GDM1 (cell line): ENCODE results near the gene PSAP.
"Not testable (repeated sequence)": the region's sequence is repeated elsewhere in the genome, so short reads cannot be mapped to it uniquely, and the experiment has no call there.

Experiments
- DNase-seq: peaks from one replicate; lab custom pipeline; 2025; lab: John Stamatoyannopoulos, UW

The PSAP gene

DNA sequence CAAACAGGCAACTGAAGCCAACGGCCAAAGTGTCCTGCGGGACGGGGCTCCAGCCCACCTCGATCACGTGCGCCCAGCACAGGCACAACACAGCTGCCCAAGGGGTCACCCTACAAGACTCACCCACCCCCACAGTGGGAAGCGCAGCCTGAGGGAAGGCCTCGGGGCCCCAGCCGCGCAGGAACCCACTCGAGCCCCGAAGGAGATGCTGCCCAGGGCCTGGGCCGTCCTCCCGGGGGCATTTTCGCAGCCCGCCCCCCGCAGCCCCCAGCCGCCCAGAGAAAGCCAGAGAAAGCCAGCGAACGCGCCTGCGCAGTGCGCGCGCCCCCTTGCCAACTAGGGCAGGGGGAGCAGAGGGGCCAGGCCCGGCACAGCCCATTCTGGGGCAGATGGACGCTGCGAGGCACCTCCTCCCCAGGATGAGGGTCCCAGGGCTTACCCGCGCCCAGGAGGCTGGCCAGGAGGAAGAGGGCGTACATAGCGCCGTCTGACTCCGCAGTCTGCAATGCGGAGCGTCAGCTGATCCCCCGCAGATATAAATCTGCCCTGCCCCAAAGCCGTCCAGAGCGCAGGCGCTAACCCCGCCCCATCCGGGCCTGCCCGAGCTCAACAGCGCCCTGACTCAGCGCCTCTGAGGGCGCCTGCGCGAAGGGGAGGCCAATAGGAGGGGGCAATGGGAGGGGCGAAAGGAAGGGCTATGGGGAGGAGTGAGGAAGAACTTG lies at the start of gene PSAP:
PSAP (minus strand) TSS at position 509 of the 722 bp plus-strand sequence; CDS start at position 479, 30 bp downstream.
- DNase-seq, result peak; percentile 96

DNA sequence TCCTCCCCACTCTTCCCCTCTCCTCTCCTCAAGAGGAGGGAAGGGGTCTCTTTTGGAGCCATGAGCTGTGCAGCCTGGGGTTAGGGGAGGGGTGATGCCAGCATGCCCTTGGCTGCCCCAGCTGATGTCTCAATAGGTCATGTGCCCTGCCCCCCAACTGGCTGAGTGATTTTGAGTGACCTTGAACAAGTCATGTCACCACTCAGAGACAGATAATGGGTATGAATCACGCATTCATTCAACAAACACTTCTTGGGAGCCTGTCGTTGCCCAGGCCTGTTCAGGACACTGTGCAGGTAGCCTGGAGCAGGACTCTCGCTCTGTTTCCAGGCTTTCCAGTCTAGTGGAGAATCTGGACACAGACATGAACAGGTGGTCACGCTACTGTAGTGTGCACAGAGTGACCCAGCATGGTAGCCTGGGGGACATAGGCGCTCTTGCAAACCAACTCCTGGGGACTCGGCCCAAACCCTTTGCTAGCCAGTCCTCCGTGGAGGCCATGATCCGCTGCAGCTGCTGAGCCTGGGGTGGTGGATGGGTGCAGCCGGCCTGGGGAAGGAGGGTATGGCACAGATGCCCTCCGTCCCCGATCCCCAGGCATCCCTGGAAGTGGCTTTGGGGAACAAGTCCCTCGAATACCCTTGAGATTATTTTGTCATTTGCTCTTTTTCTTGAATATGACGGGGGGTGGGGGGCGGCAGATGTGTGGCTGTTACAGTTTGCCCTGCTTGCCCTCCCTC lies 49.6 kb upstream of the PSAP start:
- no peak for DNase-seq

DNA sequence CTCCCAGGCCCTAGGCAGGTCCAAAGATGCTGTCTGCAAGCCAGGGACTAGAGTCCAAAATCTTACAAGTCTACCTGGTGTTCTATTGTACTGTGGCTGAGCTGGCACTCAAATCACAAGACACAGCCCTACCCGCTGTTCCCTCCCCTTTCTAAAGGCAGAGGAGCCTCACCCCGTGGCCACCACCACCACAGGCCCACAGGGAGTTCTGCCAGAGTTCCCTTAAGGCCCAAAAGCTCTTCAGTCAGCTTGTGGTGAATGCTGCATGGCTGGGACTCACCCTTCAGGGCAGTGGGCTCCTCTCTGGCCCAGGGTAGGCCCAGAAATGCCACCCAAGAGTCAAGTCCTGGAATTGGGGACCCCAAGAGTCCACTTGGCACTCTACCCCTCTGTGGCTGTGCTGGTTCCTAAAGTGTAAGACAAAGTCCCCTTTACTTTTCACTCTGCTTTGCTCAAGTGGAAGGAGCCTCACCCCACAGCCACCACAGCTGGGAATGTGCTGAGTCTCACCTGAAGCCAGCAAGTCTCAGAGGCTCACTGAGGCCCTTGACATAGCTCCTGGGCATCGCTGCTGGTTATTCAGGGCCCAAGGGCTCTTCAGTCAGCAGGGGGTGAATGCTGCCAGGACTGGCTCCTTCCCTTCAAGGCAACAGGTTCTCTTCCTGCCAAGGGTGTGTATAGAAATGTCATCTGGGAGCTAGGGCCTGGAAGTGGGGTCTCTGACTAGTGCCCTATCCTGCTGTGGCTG lies 48.8 kb upstream of the PSAP start:
- DNase-seq, result no peak

DNA sequence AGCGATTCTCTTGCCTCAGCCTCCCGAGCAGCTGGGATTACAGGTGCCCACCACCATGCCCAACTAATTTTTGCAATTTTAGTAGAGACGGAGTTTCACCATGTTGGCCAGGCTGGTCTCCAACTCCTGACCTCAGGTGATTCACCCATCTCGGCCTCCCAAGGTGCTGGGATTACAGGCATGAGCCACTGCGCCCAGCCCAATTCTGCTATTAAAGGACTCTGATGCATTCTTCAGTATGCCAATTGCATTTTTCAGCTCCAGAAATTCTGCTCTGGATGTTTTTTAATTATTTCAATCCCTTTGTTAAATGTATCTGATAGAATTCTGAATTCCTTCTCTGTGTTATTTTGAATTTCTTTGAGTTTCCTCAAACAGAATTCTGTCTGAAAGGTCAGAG lies 47.3 kb upstream of the PSAP start:
- DNase-seq, result not testable (repeated sequence)

DNA sequence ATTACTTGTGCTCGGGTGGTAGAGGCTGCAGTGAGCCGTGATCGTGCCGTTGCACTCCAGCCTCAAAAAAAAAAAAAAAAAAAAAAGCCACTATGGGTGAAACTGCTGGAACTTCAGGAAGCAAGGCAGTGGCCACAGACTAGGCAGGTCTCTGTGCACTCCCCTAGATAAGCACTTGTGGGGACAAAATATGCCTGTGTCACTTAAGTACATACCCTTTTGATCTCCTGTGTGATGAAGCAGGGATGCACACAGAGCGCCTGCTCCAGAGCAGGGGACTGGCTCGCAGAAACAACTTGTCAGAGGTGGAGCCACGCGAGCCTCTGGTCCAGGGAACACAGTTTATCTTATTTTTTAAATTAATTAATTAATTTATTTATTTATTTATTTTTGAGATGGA lies 42.9 kb upstream of the PSAP start:
- peak; percentile 77 for DNase-seq

DNA sequence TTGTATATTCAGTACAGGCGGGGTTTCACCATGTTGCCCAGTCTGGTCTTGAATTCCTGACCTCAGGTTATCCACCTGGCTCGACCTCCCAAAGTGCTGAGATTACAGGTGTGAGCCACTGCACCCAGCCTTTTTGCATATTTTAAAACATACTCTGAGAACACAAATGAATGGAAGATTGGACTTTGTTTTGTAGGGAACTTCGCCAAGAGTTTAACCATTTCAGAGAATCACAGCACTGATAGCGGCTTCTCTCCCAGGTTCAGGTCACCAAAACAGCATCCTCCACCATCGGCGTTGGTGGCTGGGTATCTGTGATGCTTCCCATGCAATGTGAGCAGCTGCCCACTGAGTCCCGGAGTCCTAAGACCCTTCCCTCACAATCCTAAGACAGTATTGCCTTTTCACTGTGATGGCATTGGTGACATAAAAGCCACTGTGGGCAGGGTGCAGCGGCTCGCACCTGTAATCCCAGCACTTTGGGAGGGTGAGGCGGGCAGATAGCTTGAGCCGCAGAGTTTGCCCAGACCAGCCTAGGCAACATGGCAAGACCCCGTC lies 42.3 kb upstream of the PSAP start:
- no peak for DNase-seq

DNA sequence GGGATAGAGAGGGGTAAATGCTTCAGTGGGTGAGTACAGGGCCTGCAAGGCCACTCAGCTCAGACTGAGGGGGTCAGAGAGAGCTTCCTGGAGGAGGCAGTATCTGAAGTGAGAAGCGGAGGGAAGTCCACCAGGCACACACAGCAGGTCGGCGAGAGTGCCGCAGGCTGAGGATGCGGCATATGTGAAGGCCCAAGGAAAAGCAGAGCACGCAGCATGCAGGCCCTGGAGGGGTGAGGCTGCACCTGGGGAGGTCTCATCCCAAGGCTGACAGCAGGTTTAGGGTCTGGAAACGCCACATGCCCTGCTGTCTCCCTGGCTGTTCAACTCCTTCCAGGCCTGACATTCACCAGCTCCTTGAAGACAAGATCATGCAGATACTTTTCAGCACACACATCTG lies 40.4 kb upstream of the PSAP start:
- DNase-seq, result no peak

DNA sequence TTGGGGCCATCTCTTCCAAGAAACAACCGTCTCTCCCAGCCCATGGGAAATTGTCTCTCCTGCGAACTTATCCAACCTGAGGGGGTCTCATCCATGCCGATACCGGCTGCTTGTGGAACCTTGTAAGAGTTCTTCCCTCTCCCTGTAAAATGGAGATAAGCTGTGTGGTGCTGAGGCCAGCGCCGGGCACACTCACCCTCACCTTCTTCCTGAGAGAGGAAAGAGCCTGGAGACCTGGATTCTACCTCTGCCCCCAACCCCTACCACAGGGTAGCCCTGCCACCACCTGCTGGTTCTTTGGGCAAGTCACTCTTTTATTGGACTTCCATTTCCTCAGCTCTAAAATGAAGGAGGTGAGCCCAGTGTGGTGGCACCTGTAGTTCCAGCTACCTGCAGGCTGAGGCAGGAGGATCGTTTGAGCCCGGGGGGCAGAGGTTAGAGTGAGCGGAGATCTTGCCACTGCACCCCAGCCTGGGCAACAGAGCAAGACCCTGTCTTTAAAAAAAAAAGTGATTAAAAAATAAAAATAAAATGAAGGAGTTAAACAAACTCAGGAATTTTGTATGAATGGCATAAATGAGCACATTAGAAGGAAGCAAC lies 38.4 kb upstream of the PSAP start:
- DNase-seq, result no peak

DNA sequence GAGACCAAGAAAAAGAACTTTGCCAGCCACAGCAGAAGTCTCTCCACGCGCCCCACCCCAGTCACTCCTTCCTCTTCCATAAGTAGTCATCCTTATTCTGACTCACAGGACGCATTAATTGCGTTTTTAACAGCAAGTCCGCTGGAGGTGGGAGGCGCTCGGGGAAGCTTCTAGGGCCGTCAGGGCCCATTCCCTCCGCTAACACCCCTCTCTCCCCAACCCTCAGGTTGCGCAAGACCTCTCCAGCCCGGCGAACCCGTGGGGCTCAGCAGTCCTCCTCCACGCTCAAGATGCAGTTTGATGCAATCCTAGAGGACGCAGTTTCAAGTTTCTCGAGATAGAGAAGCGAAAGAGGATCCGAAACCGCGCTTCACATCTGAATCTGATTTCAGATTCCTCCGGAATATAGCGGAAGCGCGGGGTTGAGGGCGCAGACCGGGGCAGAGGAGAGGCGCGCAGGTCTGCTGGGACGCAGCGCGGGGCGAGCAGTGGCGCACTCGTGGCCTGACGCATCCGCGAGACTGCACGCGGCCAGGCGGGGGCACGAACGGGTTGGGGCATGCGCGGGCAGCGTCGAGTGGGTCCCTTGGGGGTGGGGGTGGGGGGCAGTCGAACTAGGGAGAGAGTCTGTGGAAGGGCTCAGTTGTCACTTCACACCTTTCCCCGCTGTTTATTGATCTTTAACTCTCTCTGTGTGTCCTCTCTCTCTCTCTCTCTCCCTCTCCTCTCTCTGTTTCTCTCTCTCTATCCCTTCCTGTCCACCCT lies 37.8 kb upstream of the PSAP start:
- peak; percentile 58 for DNase-seq

DNA sequence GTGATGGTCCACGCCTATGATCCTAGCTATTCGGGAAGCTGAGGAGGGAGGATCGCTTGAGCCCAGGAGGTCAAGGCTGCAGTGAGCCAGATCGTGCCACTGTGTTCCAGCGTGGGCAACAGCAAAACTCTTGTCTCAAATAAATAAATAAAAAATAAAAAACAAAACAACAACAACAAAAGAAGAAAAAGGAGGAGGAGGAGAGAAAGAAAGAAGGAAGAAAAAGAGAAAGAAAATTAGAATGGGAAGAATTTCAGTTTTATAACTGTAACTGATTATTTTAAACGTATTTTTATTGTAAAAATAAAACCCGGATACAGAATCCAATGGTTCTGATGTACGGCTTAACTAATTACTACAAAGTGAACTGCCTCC lies 37.2 kb upstream of the PSAP start:
- no peak for DNase-seq

DNA sequence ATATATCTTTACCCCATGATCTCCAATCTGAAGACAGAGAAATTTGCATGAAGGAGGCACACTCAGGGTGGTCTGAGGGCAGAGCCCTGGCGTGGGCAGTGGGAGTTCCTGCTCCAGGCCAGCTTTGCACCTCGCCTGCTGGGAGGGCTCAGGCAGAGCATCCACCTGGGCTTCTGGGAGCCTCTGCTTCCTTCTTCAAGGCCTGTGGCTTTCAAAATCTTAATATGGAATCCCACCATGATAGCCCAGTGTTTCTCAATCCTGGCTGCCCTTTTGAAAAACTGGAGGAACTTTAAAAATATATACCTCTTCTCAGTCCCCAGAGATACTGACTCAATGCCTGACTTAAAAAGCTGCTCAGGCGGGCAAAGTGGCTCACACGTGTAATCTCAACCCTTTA lies 36.7 kb upstream of the PSAP start:
- no peak for DNase-seq

DNA sequence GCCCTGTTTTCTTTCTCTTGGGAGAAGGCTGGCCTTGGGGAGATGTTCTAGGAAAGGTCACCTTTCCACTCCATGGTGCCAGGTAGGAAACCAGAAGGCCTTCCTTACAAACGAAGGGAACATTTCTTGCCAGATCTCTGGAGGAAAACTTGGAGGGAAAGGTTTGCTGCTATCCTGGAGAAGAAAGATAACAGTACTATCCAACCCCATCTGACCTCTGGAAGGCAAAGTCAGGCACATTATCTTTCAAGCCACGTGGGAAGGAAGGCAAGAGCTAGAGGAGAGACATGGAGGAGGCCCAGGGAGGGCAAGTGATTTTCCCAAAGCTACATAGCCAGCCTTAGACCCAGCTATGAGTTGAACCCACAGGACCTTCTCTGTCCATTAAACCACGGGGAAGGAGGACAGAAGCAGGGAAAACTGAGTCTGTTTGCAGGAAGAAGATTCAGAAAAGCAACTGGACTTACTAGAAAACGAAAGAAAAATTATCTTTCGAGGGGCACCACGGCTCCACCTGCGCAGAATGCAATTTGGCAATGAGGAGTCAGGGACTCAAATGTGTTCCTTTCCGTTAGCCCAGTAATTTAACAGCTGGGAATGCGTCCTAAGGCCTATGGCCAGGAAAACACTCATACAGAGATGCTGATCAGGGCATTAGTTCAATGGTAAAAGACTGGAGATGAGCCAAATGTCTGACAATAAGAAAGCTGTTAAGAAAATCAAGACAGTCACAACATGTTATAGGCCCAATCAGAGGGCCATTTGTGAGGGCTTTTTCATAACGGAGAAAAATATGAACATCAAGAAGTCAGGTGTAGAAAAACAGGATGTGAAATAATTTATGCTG lies 32.0 kb upstream of the PSAP start:
- DNase-seq, result no peak

DNA sequence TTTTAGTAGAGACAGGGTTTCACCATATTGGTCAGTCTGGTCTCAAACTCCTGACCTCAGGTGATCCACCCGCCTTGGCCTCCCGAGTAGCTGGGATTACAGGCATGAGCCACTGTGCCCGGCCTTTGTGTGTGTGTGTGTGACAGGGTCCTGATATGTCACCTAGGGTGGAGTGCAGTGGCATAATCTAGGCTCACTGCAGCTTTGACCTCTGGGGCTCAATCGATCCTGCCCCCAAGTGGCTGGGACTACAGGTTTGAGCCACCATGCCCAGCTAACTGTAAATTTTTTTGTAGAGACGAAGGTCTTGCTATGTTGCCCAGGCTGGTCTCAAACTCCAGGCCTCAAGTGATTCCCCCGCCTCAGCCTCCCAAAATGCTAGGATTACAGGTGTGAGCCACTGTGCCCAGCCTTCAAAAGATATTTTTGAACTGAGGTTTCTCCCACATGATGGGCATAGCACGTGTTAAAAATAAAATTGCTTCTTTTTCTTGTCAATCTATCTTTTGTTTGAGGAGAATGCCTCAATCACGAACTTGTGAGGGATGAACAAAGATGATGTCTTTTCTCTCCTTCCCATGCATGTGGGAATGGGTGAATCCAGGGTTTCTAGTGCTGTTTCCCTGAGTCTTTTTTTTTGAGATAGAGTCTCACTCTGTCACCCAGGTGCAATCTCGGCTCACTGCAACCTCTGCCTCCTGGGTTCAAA lies 30.8 kb upstream of the PSAP start:
- DNase-seq, result no peak

DNA sequence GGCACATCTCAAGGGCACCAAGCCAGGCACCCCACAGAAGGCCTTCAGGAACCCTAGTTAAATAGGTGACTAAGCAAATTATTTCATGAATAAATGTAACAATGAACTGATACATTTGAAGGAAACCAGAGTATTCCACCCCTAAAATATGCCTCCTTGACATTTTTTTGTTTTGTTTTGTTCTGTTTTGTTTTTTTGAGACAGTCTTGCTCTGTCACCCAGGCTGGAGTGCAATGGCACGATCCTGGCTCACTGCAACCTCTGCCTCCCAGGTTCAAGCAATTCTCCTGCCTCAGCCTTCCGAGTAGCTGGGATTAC lies 30.2 kb upstream of the PSAP start:
- DNase-seq, result not testable (repeated sequence)

DNA sequence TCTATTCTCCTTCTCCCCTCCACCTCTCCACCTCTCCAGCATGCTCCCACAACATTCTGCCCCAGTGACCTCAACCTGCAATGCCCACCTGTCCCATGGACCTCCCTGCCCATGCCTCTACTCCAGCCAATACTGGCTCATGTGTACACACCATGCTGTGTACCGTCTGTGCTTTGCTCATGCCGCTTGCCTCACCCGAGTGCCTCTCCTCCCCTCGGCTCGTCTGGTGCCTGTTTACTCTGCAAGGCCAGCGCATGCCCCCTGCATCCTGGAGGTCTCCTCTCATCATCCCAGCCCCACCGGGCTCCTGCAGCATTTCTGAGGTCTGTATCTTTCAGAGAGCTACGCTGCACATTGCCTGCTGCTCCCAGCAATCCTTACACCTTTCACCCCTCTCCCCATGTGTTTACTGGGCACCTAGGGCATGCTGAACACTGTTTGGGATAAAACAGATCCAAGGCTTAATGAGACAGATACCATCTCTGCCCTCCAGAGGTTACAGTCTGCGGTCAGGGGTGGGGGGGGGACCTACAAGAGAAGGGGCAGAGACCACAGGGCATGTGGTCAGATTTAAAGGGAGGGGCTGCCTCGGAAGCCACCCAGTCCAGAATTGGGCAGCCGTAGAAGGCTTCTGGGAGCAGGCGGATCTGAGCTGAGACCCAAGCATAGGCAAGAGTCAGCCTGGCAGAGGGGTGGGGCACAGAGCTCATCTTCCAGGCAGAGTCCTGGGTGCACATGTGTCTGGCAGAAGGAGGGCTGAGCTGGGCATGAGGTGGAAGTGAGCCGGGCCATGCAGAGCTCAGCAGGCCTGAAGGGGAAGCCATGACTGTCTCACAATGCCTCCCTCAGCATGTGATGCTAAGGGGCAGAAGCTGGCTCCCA lies 29.6 kb upstream of the PSAP start:
- DNase-seq, result no peak

DNA sequence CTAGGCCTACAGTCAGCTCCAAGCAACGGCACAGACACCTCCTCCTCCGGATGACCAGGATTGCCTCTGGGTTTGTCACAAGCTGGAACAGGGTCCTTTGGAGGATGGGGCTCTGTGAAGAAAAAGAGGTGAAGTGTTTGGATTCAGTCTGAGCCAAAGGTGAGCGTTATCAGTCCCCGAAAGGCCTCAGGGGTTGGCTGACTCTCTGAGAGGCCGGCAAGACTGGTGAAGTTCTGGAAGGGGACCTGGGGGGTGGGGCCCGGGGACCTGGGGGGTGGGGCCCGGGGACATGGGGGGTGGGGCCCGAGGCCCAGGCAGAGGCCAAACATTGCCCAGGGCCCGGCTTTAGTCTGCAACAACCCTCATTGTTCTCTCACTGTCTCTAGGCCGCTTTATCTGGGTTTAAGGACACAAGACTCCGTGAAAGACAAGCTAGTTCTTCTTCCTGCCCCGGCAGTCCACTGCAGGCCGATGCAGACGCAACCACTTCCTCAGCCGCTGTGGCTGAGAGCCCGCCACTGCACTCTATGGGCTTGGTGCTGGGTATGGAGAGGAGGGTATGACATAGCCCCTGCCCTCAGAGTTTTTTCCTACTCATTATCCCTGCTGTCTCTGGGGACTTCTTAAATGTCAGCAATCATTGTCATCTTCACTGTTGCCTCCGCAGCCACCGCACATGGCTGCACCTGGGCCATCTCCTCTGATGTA lies 27.4 kb upstream of the PSAP start:
- DNase-seq, result peak; percentile 70

DNA sequence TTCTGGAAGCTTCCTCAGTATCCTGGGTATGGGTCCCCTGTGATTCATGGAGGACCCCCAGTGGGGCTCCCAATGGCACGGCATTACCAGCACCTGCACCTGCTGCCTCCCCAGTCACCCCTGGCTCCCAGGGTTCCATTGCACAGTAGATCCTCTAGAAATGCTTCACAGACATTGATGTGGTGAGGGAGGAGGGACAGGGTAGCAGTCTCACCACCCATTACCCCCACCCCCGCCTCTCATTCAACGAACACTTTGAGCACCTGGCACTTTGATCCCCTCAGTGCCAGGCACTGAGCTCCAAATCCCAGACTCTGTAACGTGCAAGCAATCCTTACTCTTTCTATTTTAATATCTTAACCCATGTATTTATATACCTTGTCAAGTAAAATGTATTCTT lies 26.8 kb upstream of the PSAP start:
- no peak for DNase-seq

DNA sequence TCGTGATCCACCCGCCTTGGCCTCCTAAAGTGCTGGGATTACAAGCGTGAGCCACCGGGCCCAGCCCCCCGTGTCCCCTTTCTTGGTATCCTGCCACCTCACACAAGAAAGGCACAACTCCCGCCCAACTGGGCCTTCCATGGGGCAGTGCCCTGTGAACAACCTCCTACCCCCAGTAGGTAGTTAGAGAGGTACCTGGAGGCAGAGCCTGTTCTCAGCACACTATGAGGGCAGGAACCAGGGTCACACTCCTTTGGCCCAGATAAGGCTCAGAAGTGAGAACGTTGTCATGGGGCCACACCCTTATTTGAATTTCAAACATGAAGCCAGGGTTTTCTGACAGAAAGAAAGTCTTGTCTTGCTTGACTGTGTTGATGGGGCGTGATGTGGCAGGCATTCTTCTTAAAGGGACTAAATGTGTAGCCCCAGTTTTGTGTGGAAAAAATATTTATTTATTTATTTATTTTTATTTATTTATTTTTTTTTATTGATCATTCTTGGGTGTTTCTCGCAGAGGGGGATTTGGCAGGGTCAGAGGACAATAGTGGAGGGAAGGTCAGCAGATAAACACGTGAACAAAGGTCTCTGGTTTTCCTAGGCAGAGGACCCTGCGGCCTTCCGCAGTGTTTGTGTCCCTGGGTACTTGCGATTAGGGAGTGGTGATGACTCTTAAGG lies 23.8 kb upstream of the PSAP start:
- DNase-seq, result not testable (repeated sequence)
